Muscle layer of duodenum (tissue), 2 donors: Measurements from ENCODE around the gene BAIAP2L1.
A peak's percentile ranks its signal among the peaks of the same experiment; 100 is the strongest.
"Not testable (repeated sequence)": the region's sequence is repeated elsewhere in the genome, so short reads cannot be mapped to it uniquely, and the experiment has no call there.

Experiments
- H3K27ac ChIP-seq: one replicate; pipeline ENCODE4 v1.7.0; 2013; ENCODE audit warnings: mild to moderate bottlenecking, low read length
- H3K27me3 ChIP-seq: one replicate; pipeline ENCODE4 v1.7.0; 2013; ENCODE audit warnings: low read depth, mild to moderate bottlenecking, control low read depth, low read length
- H3K36me3 ChIP-seq, 2 donors: one replicate each; pipeline ENCODE4 v1.7.0; 2013; ENCODE audit warnings: low read length in 2 of 2, control low read depth in 1 of 2, mild to moderate bottlenecking in 1 of 2; ENCODE audit not compliant: insufficient read depth in 2 of 2, control insufficient read depth in 1 of 2
- H3K4me1 ChIP-seq, 2 donors: one replicate each; pipeline ENCODE4 v1.7.0; 2013; ENCODE audit warnings: low read length in 2 of 2, mild to moderate bottlenecking in 2 of 2, control low read depth in 1 of 2, moderate library complexity in 1 of 2; ENCODE audit not compliant: insufficient read depth in 2 of 2, control insufficient read depth in 1 of 2
- H3K4me3 ChIP-seq, 2 donors: one replicate each; pipeline ENCODE4 v1.7.0; 2013; ENCODE audit warnings: low read length in 2 of 2, low read depth in 1 of 2, mild to moderate bottlenecking in 1 of 2
- H3K9me3 ChIP-seq, 2 donors: one replicate each; pipeline ENCODE4 v1.7.0; 2013; ENCODE audit warnings: low read length in 2 of 2, control low read depth in 1 of 2, mild to moderate bottlenecking in 1 of 2; ENCODE audit not compliant: control insufficient read depth in 1 of 2
- donor health status: healthy.

BAIAP2L1 gene

DNA sequence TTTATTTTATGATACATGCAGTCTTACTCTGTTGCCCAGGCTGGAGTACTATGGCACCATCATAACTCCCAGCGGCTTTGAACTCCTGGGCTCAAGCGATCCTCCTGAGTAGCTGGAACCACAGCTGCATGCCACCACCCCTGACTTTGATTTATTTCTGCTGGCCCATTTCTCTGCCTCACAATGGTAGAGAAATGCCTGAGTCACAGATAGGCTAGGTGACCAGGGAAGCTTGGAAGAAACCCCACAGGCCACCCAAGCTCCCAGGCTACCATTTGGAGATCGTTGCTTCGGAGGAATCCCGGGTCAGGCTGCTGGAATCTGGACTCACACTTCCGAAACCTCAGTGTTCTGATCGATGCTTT lies 17.4 kb upstream of the BAIAP2L1 start:
- Histone ChIP-seq H3K27ac (no peak overlapping the region), H3K36me3 (no peaks in the 10 kb centered on the region), H3K4me1 (peaks cover 0 to 4% of the 10 kb centered on the region in 2 donors), H3K9me3 (no peaks in the 10 kb centered on the region), H3K27me3 (no peaks in the 10 kb centered on the region), H3K4me3 (no peak overlapping the region)

DNA sequence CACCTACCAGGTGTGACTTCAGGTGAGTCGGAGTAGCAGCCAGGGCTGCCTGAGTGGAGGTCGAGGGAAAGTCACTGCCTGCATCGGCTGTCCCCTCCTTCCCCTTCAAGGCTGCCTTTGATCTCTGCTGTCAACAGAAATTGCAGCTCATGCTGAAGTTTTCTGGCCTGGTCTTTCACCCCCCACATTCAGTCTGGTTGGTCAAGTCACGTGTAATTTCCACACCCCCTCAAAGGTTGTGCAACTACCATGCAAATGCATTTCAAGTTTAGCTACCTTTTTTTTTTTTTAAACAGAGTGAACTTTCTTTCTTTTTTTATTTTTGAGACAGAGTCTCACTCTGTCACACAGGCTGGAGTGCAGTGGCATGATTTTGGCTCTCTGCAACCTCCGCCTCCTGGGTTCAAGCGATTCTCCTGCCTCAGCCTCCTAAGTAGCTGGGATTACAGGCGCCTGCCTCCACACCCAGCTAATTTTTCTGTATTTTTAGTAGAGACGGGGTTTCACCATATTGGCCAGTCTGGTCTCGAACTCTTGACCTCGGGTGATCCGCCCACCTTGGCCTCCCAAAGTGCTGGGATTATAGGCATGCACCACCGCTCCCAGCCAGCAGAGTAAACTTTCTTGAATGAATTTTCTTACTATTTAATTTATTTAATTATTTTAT lies 16.8 kb upstream of the BAIAP2L1 start:
- H3K4me3 ChIP-seq, H3K4me1 ChIP-seq, H3K36me3 ChIP-seq, H3K27me3 ChIP-seq, H3K9me3 ChIP-seq, H3K27ac ChIP-seq: not testable (repeated sequence)

DNA sequence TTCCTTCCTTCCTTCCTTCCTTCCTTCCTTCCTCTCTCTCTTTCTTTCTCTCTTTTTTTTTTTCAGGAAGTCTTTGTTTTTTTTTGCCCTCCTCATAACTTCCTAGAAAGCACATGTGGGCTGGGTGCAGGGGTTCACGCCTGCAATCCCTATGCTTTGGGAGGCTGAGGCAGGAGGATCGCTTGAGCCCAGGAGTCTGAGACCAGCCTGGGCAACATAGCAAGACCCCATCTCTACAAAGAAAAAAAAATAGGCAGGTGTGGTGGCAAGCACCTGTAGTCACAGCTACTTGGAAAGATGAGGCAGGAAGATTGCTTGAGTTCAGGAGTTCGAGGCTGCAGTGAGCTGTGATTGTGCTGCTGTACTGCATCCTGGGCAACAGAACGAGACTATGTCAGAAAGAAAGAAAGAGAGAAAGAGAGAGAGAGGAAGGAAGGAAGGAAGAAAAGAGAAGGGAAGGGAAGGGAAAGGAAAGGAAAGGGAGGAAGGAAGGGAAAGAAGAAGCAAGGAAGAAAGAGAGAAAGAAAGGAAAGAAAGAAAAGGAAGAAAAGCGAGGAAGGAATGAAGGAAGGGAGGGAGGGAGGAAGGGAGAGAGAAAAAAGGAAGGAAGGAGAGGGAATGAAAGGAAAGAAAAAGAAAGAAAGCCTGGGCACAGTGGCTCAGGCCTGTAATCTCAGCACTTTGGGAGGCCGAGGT lies 13.5 kb upstream of the BAIAP2L1 start:
- H3K4me1 ChIP-seq, result no peaks in the 10 kb centered on the region
- no peak overlapping the region for H3K4me3 ChIP-seq
- no peaks in the 10 kb centered on the region for H3K9me3 ChIP-seq
- no peaks in the 10 kb centered on the region for H3K36me3 ChIP-seq
- H3K27ac ChIP-seq, result no peak overlapping the region
- H3K27me3 ChIP-seq, result no peaks in the 10 kb centered on the region

DNA sequence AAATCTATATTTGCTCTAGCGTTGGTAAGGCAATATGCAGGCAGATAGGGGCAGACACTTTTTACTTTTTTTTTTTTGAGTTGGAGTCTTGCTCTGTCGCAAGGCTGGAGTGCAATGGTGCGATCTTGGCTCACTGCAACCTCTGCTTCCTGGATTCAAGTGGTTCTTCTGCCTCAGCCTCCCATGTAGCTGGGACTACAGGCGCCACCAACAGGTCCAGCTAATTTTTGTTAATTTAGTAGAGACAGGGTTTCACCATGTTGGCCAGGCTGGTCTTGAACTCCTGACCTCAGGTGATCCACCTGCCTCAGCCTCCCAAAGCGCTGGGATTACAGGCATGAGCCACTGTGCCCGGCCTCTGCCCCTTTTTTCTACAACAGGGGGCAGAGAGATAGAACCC lies 12.8 kb upstream of the BAIAP2L1 start:
- not testable (repeated sequence) for H3K4me1 ChIP-seq, H3K9me3 ChIP-seq, H3K27me3 ChIP-seq, H3K36me3 ChIP-seq, H3K4me3 ChIP-seq, H3K27ac ChIP-seq

DNA sequence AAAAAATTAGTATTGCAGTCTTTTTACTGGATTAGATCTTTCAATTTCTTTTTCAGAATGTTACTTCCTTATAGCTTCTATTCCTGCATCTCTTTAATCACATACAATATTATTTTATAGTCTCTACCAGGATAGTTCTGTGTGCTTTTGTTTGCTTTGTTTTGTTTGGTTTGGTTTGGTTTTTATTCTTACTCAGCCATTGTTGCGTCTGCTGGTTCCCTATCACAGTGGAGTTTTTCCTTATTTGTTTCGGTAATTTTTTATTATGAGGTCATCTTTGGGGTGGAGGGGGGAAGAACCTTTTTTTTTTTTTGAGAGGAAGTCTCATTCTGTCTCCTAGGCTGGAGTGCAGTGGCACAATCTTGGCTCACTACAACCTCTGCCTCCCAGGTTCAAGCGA lies 9.0 kb upstream of the BAIAP2L1 start:
- no peak overlapping the region for H3K4me3 ChIP-seq
- H3K27me3 ChIP-seq, result no peaks in the 10 kb centered on the region
- no peak overlapping the region for H3K27ac ChIP-seq
- no peaks in the 10 kb centered on the region for H3K36me3 ChIP-seq
- H3K4me1 ChIP-seq, result no peaks in the 10 kb centered on the region
- H3K9me3 ChIP-seq, result no peaks in the 10 kb centered on the region

DNA sequence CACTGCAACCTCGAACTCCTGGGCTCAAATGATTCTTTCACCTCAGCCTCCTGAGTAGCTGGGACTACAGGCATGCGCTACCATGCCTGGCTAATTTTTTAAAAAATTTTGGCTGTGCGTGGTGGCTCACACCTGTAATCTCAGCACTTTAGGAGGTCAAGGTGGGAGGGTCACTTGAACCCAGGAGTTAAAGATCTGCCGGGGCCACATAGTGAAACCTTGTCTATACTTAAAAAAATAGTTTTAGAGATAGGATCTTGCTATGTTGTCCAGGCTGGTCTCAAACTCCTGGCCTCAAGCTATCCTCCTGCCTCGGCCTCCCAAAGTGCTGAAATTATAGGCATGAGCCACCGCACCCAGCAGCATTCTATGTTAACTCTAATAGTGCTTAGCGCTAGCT lies 7.3 kb upstream of the BAIAP2L1 start:
- not testable (repeated sequence) for H3K4me3 ChIP-seq, H3K9me3 ChIP-seq, H3K27me3 ChIP-seq, H3K36me3 ChIP-seq, H3K4me1 ChIP-seq, H3K27ac ChIP-seq

DNA sequence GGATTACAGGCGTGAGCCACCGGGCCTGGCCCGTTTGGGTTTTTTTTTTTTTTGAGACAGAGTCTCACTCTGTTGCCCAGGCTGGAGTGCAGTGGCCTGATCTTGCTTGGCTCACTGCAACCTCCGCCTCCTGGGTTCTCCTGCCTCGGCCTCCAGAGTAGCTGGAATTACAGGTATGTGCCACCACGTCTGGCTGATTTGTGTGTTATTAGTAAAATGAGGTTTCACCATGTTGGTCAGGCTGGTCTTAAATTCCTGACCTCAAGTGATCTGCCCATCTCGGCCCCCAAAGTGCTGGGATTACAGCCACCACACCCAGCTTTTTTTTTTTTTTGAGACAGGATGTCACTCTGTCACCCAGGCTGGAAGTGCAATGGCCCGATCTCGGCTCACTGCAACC lies 5.9 kb upstream of the BAIAP2L1 start:
- H3K9me3 ChIP-seq, result no peaks in the 10 kb centered on the region
- no peaks in the 10 kb centered on the region for H3K36me3 ChIP-seq
- no peak overlapping the region for H3K4me3 ChIP-seq
- H3K27me3 ChIP-seq, result no peaks in the 10 kb centered on the region
- H3K27ac ChIP-seq, result no peak overlapping the region
- no peaks in the 10 kb centered on the region for H3K4me1 ChIP-seq

DNA sequence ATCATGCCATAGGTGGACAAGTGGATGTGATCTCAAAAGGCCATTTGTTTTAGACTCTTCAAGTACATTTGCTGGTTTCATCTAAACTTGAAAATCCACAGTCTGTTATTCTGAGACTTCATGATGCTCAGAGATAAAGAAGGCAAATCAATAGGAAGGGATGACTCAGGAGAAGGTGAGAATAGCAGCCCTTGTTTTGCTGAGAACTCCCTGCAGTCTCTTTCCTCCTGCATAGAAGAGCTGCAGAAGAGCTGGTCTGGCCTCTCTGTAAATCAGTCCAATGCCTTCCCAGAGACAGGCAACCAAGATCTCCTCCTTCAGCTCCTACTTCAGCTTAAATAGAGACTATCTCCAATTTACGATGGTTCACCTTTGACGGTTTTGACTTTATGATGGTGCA lies 4.0 kb upstream of the BAIAP2L1 start:
- no peaks in the 10 kb centered on the region for H3K27me3 ChIP-seq
- H3K9me3 ChIP-seq, result no peaks in the 10 kb centered on the region
- H3K4me3 ChIP-seq, result no peak overlapping the region

DNA sequence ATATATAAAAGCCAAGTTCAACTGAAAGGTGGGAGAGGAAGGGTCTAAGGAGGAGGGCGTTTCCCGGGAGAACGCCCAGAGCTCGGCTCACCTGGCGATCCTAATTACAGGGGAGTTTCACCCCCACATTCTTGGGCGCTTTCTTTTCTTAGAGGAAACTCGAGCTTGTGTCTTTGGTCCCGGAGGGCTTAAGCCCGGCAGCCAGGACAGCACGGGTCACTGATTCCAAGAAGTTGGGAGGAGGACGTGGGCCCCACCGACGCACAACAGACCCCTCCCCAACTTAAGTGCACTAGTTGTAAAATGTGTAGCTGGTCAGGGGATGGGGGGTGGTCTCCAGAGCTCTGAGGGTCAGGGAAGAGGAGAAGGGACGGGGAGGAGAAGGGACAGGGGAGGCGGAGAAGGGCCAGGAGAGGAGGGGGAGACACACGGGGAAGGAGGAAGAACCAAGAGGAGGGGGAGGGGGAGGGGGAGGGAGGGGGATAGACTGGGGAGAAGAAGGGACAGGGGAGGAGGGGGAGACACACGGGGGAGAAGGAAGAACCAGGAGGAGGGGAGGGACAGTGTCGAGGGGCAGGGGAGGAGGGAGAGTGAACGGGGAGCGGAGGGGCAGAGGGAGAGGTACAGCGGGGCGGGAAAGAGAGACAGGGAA lies 874 bp downstream of the BAIAP2L1 start:
- Histone ChIP-seq H3K4me3 (peak overlapping the region; percentile 68), H3K27ac (peak overlapping the region; percentile 77)

More for the DNA sequence above, 4.0 kb upstream of the BAIAP2L1 start:
- peaks cover 0 to 15% of the 10 kb centered on the region in 2 donors for H3K4me1 ChIP-seq
- H3K27ac ChIP-seq, result no peak overlapping the region
- H3K36me3 ChIP-seq, result no peaks in the 10 kb centered on the region

DNA sequence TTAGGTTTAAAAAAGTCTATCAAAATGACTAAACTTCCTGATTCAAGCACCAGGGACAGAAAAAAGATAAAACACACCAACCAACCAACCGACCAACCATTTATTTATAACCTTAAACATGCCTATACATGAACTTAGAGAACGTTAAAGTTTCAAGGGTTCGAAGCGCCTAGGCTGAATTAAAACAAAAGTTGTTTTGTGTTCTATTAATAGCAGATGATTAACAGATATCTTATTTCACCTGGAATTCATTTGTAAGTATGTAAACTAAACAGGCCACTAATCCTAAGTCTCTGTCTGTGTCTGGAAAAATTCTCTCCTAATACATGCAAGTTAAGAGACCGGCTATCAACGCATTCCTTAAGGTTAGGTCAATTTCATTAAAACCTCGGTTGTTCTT lies 1.4 kb downstream of the BAIAP2L1 start:
- Histone ChIP-seq H3K4me3 (peak overlapping the region; percentile 9 to 68), H3K4me1 (peaks cover 0 to 16% of the 10 kb centered on the region in 2 donors), H3K36me3 (no peaks in the 10 kb centered on the region), H3K27ac (peak overlapping the region; percentile 77), H3K9me3 (no peaks in the 10 kb centered on the region), H3K27me3 (no peaks in the 10 kb centered on the region)

More for the DNA sequence above, 874 bp downstream of the BAIAP2L1 start:
- Histone ChIP-seq H3K9me3 (no peaks in the 10 kb centered on the region), H3K27me3 (no peaks in the 10 kb centered on the region), H3K4me1 (peaks cover 0 to 16% of the 10 kb centered on the region in 2 donors), H3K36me3 (no peaks in the 10 kb centered on the region)

DNA sequence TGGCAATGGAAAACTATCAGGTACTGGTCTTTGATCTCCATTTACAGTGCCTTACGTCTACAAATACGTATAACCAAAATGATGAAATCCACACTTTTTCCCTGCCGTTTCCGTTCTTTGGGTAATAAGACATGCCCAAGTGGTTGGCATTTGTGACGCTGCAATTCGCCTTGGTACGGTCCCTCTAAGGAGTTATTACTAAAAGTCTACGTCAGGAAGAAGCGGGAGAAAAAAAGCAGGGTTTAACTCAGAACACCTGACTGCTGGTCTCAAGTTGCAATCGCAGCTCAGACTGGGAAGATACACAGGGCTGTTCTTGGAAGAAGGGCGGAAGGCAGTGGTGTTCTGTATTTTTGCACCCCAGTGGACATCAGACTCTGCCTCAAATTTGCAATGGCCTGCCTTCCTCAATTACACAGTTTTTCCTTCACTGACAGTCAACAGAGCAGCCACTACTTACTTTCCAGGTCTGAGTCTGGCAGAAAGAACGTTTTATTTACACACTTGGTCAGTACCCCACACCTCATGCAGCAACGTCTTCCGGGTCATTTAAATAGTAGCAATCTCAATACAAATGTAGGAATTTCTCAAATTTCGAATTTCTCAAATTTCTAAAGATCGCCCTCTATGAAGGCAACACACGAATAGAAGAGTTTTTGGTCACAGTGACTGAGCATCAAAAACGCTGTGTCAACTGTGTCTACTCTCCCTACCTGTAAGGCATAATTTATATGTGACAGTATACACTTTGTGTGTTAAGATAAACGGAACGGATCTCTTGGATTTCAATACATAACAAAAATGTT lies 2.1 kb downstream of the BAIAP2L1 start:
- Histone ChIP-seq H3K9me3 (no peaks in the 10 kb centered on the region), H3K4me3 (peak overlapping the region in 1 of 2 donors; percentile 68), H3K27ac (peak overlapping the region; percentile 77), H3K27me3 (no peaks in the 10 kb centered on the region), H3K36me3 (no peaks in the 10 kb centered on the region), H3K4me1 (peaks cover 0 to 16% of the 10 kb centered on the region in 2 donors)
